Measurements from ENCODE around the gene STPG3.

Gene STPG3

DNA sequence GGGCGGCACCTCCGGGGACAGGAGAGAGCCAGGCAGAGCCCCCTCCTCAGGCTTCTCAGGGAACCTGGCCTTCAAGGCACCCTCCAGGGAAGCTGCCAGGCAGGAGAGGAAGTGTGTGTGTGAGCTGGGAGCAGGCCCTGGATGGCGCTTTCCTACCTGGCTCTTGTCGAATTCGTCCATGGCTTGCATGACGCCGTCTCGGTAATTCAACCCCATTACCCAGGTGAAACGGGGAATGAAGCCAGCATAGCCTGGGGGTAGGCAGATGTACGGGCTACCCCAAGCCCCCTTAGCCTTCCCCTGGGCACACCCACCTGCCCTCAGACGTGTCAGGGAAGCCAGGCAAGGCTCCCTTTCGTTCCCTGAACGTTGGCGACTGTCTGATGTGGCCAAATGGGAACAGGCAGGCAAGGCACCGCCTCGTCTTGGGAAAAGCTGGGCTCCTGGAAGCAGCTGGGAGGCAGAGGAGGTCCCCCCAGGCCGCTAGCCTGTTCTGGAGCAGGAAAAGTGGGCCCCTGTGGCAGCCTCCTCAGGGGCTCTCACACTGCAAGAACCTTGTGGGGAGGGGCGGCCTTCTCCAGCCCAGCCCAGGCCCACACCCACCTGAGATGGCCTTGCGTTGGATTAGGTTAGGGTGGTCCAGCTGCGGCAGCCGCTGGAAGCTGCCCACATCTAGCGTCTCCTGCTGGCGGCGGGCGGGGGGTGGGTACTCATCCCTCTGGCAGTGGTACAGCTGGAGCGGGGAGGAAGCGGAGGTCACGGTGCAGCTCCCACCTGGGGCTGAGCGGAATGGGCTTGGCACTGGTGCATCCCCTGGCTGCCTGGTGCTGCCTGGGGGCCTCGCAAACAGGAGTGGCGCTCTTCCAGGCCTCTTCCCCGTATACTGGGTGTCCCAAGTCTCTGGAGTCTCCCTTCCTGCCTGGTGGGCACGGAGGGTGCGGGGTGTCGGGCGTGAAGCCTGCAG lies 6.3 kb upstream of the STPG3 start:
- Histone ChIP-seq H3K4me3 (ENCODE audit: low read length) (no peak overlapping the region), H3K27ac (ENCODE audit: low read length) (no peak overlapping the region), H3K27me3 (replicated peaks; ENCODE audit: insufficient read depth, low read length) (no peaks in the 10 kb centered on the region), H3K79me2 (ENCODE audit: low read length) (peaks cover 19% of the 10 kb centered on the region), H4K20me1 (ENCODE audit: insufficient read depth, low read length) (peaks cover 16% of the 10 kb centered on the region), H3F3A (ENCODE audit: insufficient read depth, low read length) (peaks cover 27% of the 10 kb centered on the region; the same call in 1 of the 2 replicates), H3K9ac (ENCODE audit: low read length) (no peak overlapping the region), H3K4me1 (ENCODE audit: low read length) (peaks cover 10% of the 10 kb centered on the region; the same call in 1 of the 2 replicates), H3K4me2 (ENCODE audit: low read depth, low read length) (no peak overlapping the region), H3K9me2 (replicated peaks; ENCODE audit: insufficient read depth, low read length) (no peaks in the 10 kb centered on the region), H3K36me3 (replicated peaks; ENCODE audit: insufficient read depth, low read length) (no peaks in the 10 kb centered on the region; the same call in 1 of the 2 replicates), H3K9me3 (replicated peaks; ENCODE audit: insufficient read depth, low read length) (no peaks in the 10 kb centered on the region), H2AFZ (ENCODE audit: low read length) (no peak overlapping the region)
- no peak for TF ChIP-seq CTCF (IDR thresholded peaks at IDR 0.05; ENCODE audit: low read length)
- TF ChIP-seq EZH2 (optimal IDR thresholded peaks at IDR 0.05; ENCODE audit: low read depth, low read length) = no peak
- no peak for TF ChIP-seq EZH2phosphoT487 (IDR thresholded peaks at IDR 0.05; ENCODE audit: low read length)
- DNase-seq = no peak

DNA sequence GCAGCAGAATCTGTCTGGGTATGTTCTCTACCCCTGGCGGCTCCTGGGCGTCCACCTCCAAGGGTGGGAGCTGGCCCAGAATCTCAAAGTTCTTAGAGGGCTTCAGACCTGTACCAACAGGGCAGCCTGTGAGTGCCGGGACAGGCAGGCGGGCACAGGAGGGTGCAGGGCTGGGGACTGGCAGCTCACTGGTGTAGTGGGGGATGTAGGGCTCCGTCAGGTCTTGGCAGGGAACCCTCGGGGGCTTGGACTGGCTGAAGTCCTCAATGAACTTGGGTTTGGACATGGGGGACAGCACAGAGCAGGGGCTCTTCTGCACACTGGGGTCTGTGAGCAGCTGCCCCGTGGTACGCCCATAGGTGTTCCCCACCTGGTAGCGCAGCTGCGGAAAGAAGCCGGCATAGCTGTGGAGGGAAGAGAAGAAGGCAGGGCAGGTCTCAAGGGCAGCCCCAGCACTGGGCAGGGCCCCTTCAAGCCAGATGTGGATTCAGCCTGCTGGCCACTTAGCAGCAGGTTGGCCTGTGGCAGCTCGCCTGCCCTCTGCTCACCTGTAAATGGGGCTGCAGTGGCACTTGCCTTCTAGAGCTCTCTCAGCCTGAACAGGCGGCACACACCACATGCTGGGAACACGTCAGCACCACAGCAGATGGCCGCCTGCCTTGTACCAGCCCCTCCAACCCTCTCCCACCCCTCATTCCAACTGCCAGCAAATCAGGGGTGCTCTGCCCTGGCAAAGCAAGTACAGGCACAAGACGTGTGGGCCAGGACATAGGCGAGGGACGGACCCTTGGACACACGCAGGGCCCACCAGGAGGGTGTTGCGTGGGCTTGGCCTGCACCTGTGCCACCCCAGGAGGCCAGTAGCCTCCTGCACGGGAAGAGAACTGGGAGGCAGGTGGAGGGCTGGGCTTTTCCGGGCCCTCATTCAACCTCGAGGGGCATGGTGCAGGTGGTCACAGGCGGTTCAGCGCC lies 5.3 kb upstream of the STPG3 start:
- H3K27ac ChIP-seq (ENCODE audit: low read length) = no peak overlapping the region

More for the DNA sequence above, 5.3 kb upstream of the STPG3 start:
- Histone ChIP-seq H3K79me2 (ENCODE audit: low read length) (peaks cover 17% of the 10 kb centered on the region), H3K4me2 (ENCODE audit: low read depth, low read length) (no peak overlapping the region), H3K36me3 (replicated peaks; ENCODE audit: insufficient read depth, low read length) (no peaks in the 10 kb centered on the region; the same call in 1 of the 2 replicates), H3F3A (ENCODE audit: insufficient read depth, low read length) (peaks cover 19% of the 10 kb centered on the region; the same call in 1 of the 2 replicates), H3K9ac (ENCODE audit: low read length) (no peak overlapping the region), H2AFZ (ENCODE audit: low read length) (no peak overlapping the region), H3K4me3 (ENCODE audit: low read length) (no peak overlapping the region), H3K9me3 (replicated peaks; ENCODE audit: insufficient read depth, low read length) (no peaks in the 10 kb centered on the region), H4K20me1 (ENCODE audit: insufficient read depth, low read length) (peaks cover 16% of the 10 kb centered on the region), H3K9me2 (replicated peaks; ENCODE audit: insufficient read depth, low read length) (no peaks in the 10 kb centered on the region), H3K4me1 (ENCODE audit: low read length) (peaks cover 10% of the 10 kb centered on the region; the same call in 1 of the 2 replicates), H3K27me3 (replicated peaks; ENCODE audit: insufficient read depth, low read length) (no peaks in the 10 kb centered on the region)
- no peak for DNase-seq
- TF ChIP-seq EZH2phosphoT487 (IDR thresholded peaks at IDR 0.05; ENCODE audit: low read length) (no peak), EZH2 (optimal IDR thresholded peaks at IDR 0.05; ENCODE audit: low read depth, low read length) (no peak), CTCF (IDR thresholded peaks at IDR 0.05; ENCODE audit: low read length) (no peak)

All from MM.1S (cell line).